ENCODE data around the gene STN1.

- TF ChIP-seq CTCF (conservative IDR thresholded peaks at IDR 0.05; ENCODE audit: low read depth, low read length) (no peak), EZH2 (IDR thresholded peaks at IDR 0.05; ENCODE audit: borderline replicate concordance, low read depth, low read length, poor library complexity, severe bottlenecking) (no peak)
Observed at GRCh38 chr10:103901299-103901698, 16.7 kb downstream of the STN1 start.

Data from A673 (cell line).